ENCODE data around the gene KY. TPM values are rescaled to one million over a fixed set of nuclear protein-coding genes. Genes with fewer than 3 reads are reported as not detected.

KY gene
- polyA plus RNA-seq, 3 donors = 0.03 to 0.09 TPM; not detected in 1

GRCh38 chr3:134600685-134601463, 49.9 kb downstream of the KY start:
- Histone ChIP-seq H3K27ac (ENCODE audit: low read depth in 1 of 2, low read length in 2 of 2) (no peak overlapping the region), H2AFZ (ENCODE audit: insufficient read depth, low read depth, low read length, poor library complexity, severe bottlenecking) (peak overlapping the region; percentile 25), H4K20me1 (ENCODE audit: insufficient read depth, low read length) (no peaks in the 10 kb centered on the region), H3K4me2 (replicated peaks; ENCODE audit: extremely low read depth, low read length, poor library complexity, severe bottlenecking) (no peak overlapping the region), H3K36me3 (replicated peaks in 1 of 2; ENCODE audit: control insufficient read depth in 1 of 2, insufficient read depth in 2 of 2, low read length in 2 of 2) (no peaks in the 10 kb centered on the region), H3K79me2 (ENCODE audit: insufficient read depth, low read length) (no peaks in the 10 kb centered on the region), H3K9ac (ENCODE audit: insufficient read depth, low read length, poor library complexity, severe bottlenecking) (no peak overlapping the region), H3K27me3 (ENCODE audit: control insufficient read depth in 2 of 2, insufficient read depth in 2 of 2, low read length in 2 of 2) (no peaks in the 10 kb centered on the region), H3K4me3 (replicated peaks in 1 of 3; ENCODE audit: low read depth in 2 of 3, low read length in 3 of 3) (no peak overlapping the region), H3K4me1 (ENCODE audit: control insufficient read depth in 1 of 2, insufficient read depth in 2 of 2, low read length in 2 of 2) (peaks cover 40 to 48% of the 10 kb centered on the region in 2 donors), H3K9me3 (replicated peaks in 1 of 2; ENCODE audit: control insufficient read depth in 1 of 2, insufficient read depth in 1 of 2, low read length in 2 of 2) (no peaks in the 10 kb centered on the region)
- H3K4me3 Mint-ChIP-seq = peak overlapping the region in 1 of 2 donors; percentile 15
- H3K27me3 Mint-ChIP-seq (ENCODE audit: low read depth in 3 of 3) = peaks cover 0 to 1% (median under 1%) of the 10 kb centered on the region in 3 donors
- peak; percentile 54 to 63 (median 56) for DNase-seq
- H3K9me3 Mint-ChIP-seq = peaks cover 0 to 4% (median 0%) of the 10 kb centered on the region in 7 donors
- no peak overlapping the region for H3K27ac Mint-ChIP-seq
- H3K4me1 Mint-ChIP-seq = peaks cover 58% of the 10 kb centered on the region
- intact Hi-C loops (cut with micrococcal nuclease) = loop anchor here (5.0 to 10.0 kb wide), 2 partner anchors 41 to 1294 kb away; no protein-coding TSS in a partner anchor
- peak; percentile 96 for TF ChIP-seq CTCF (IDR thresholded peaks at IDR 0.05)
- WGBS (ENCODE audit: insufficient coverage) = 4% methylated on average over 23 of the region's 31 CpGs
- peaks cover 0 to 2% of the 10 kb centered on the region in 2 donors for H3K36me3 Mint-ChIP-seq

- no peak overlapping the region for H3K27ac ChIP-seq (ENCODE audit: low read depth in 1 of 2, low read length in 2 of 2)
- intact Hi-C loops (cut with micrococcal nuclease) = loop anchor here (5.0 to 10.0 kb wide), 2 partner anchors 42 to 1295 kb away; no protein-coding TSS in a partner anchor
- no peaks in the 10 kb centered on the region for H3K27me3 ChIP-seq (ENCODE audit: control insufficient read depth in 2 of 2, insufficient read depth in 2 of 2, low read length in 2 of 2)
- H4K20me1 ChIP-seq (ENCODE audit: insufficient read depth, low read length) = no peaks in the 10 kb centered on the region
- H2AFZ ChIP-seq (ENCODE audit: insufficient read depth, low read depth, low read length, poor library complexity, severe bottlenecking) = no peak overlapping the region
- Mint-ChIP-seq H3K27ac (no peak overlapping the region), H3K27me3 (ENCODE audit: low read depth in 3 of 3) (peaks cover 0 to 1% (median 0%) of the 10 kb centered on the region in 3 donors), H3K36me3 (peaks cover 0 to 2% of the 10 kb centered on the region in 2 donors), H3K4me3 (no peak overlapping the region), H3K9me3 (peaks cover 0 to 4% (median 0%) of the 10 kb centered on the region in 7 donors), H3K4me1 (peaks cover 55% of the 10 kb centered on the region)
- no peaks in the 10 kb centered on the region for H3K36me3 ChIP-seq (replicated peaks in 1 of 2; ENCODE audit: control insufficient read depth in 1 of 2, insufficient read depth in 2 of 2, low read length in 2 of 2)
- no CpG with 5 or more reads among the region's 1 CpG for WGBS (ENCODE audit: insufficient coverage)
- no peaks in the 10 kb centered on the region for H3K79me2 ChIP-seq (ENCODE audit: insufficient read depth, low read length)
- H3K4me2 ChIP-seq (replicated peaks; ENCODE audit: extremely low read depth, low read length, poor library complexity, severe bottlenecking) = no peak overlapping the region
- H3K4me1 ChIP-seq (ENCODE audit: control insufficient read depth in 1 of 2, insufficient read depth in 2 of 2, low read length in 2 of 2) = peaks cover 38 to 47% of the 10 kb centered on the region in 2 donors
- DNase-seq = no peak
- no peaks in the 10 kb centered on the region for H3K9me3 ChIP-seq (replicated peaks in 1 of 2; ENCODE audit: control insufficient read depth in 1 of 2, insufficient read depth in 1 of 2, low read length in 2 of 2)
- TF ChIP-seq CTCF (IDR thresholded peaks at IDR 0.05) = no peak
- H3K4me3 ChIP-seq (replicated peaks in 1 of 3; ENCODE audit: low read depth in 2 of 3, low read length in 3 of 3) = no peak overlapping the region
- H3K9ac ChIP-seq (ENCODE audit: insufficient read depth, low read length, poor library complexity, severe bottlenecking) = no peak overlapping the region
Observed at GRCh38 chr3:134600206-134600605, 50.6 kb downstream of the KY start.

Measured in CD14-positive monocyte (primary cell).